SH-SY5Y (cell line): ENCODE measurements around the gene SH3D19.

Experiments
- GATA2 ChIP-seq: IDR thresholded peaks from 2 replicates; pipeline ENCODE4 v1.6.1; 2011; ENCODE audit warnings: mild to moderate bottlenecking, low read depth, low read length
- GATA3 ChIP-seq: IDR thresholded peaks from 2 replicates; pipeline ENCODE4 v1.6.1; 2011; ENCODE audit warnings: low read depth, mild to moderate bottlenecking, low read length, moderate library complexity

- TF ChIP-seq GATA3, result no peak
- no peak for TF ChIP-seq GATA2
These were observed 33.4 kb downstream of the SH3D19 start for GRCh38 chr4:151292038-151292437.
